H1 (cell line): ENCODE results near the gene GFRA4.

Experiments used
- ASH2L ChIP-seq: fragments of 200-600, 300-600 bp; sonication (generic); IDR thresholded peaks from one replicate; pipeline ENCODE4 v1.7.1; 2017; ENCODE audit warnings: low read length
- EZH2 ChIP-seq: fragments of 200-600 bp; sonication (generic); IDR thresholded peaks from 2 replicates; pipeline ENCODE4 v1.7.1; 2012; ENCODE audit warnings: low read depth, mild to moderate bottlenecking, moderate library complexity, low read length, inconsistent platforms; ENCODE audit not compliant: severe bottlenecking
- JUND ChIP-seq: IDR thresholded peaks from 2 replicates; pipeline ENCODE4 v1.6.1; 2011; ENCODE audit warnings: mild to moderate bottlenecking, improper control_type of control experiment, low read length
- TF ChIP-seq, protein P1 (sequence below): IDR thresholded peaks from 2 replicates; pipeline ENCODE4 v1.6.1; 2011; ENCODE audit warnings: low read length, improper control_type of control experiment

- TF ChIP-seq ASH2L: no peak
- TF ChIP-seq, protein P1, sequence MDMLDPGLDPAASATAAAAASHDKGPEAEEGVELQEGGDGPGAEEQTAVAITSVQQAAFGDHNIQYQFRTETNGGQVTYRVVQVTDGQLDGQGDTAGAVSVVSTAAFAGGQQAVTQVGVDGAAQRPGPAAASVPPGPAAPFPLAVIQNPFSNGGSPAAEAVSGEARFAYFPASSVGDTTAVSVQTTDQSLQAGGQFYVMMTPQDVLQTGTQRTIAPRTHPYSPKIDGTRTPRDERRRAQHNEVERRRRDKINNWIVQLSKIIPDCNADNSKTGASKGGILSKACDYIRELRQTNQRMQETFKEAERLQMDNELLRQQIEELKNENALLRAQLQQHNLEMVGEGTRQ: no peak
- TF ChIP-seq EZH2: no peak
- TF ChIP-seq JUND: no peak
These were observed 35.8 kb upstream of the GFRA4 start for GRCh38 chr20:3699037-3699436.
